HG02763 (cell line): ENCODE data around the gene TMEM151A.
"Not testable (repeated sequence)": the region's sequence is repeated elsewhere in the genome, so short reads cannot be mapped to it uniquely, and the experiment has no call there.

Experiments
- ATAC-seq: cut with Tn5 transposase; IDR thresholded peaks from one replicate; pipeline ENCODE4 v1.9.1; 2021; ENCODE audit warnings: mild to moderate bottlenecking, moderate library complexity; ENCODE audit not compliant: unreplicated experiment

The TMEM151A gene

GRCh38 chr11:66320289-66320688 is 28.6 kb downstream of the TMEM151A start:
- not testable (repeated sequence) for ATAC-seq

- not testable (repeated sequence) for ATAC-seq
These were observed 29.1 kb downstream of the TMEM151A start for GRCh38 chr11:66320748-66321147.

- ATAC-seq: no peak
These were observed 29.9 kb downstream of the TMEM151A start for GRCh38 chr11:66321606-66322005.

- no peak for ATAC-seq
These were observed 31.2 kb downstream of the TMEM151A start for GRCh38 chr11:66322732-66323427.

GRCh38 chr11:66323684-66324083 is 32.0 kb downstream of the TMEM151A start:
- ATAC-seq: no peak

GRCh38 chr11:66324664-66325063 is 33.0 kb downstream of the TMEM151A start:
- ATAC-seq: no peak

GRCh38 chr11:66325263-66325671 is 33.6 kb downstream of the TMEM151A start:
- no peak for ATAC-seq

- no peak for ATAC-seq
These were observed 34.8 kb downstream of the TMEM151A start for GRCh38 chr11:66326261-66327111.

- ATAC-seq: no peak
These were observed 35.7 kb downstream of the TMEM151A start for GRCh38 chr11:66327171-66328030.

- no peak for ATAC-seq
These were observed 36.3 kb downstream of the TMEM151A start for GRCh38 chr11:66328031-66328301.

- no peak for ATAC-seq
These were observed 36.8 kb downstream of the TMEM151A start for GRCh38 chr11:66328302-66329144.

GRCh38 chr11:66329165-66329673 is 37.5 kb downstream of the TMEM151A start:
- ATAC-seq: no peak

- ATAC-seq: no peak
These were observed 39.2 kb downstream of the TMEM151A start for GRCh38 chr11:66330931-66331330.

GRCh38 chr11:66331542-66332370 is 40.1 kb downstream of the TMEM151A start:
- no peak for ATAC-seq

- ATAC-seq: no peak
These were observed 40.9 kb downstream of the TMEM151A start for GRCh38 chr11:66332371-66333219.

GRCh38 chr11:66333220-66333877 is 41.7 kb downstream of the TMEM151A start:
- no peak for ATAC-seq

- no peak for ATAC-seq
These were observed 42.4 kb downstream of the TMEM151A start for GRCh38 chr11:66333896-66334604.
